Stimulated activated naive CD8-positive, alpha-beta T cell treated with anti-CD3 and anti-CD28 coated beads, Interleukin-15, Interleukin-2, amounts not matched to agents 100 ng/mL and 50 ng/mL, for 24 hours (primary cell): ENCODE results near the gene SERPINA1.
"Not testable (repeated sequence)": the region's sequence is repeated elsewhere in the genome, so short reads cannot be mapped to it uniquely, and the experiment has no call there.

Experiments
- H3K27ac Mint-ChIP-seq: one replicate; pipeline ENCODE4 v1.8.0; 2021; ENCODE audit warnings: mild to moderate bottlenecking, mixed read lengths
- H3K27me3 Mint-ChIP-seq: one replicate; pipeline ENCODE4 v1.8.0; 2021; ENCODE audit warnings: mixed read lengths
- H3K36me3 Mint-ChIP-seq: one replicate; pipeline ENCODE4 v1.8.0; 2021; ENCODE audit warnings: low read depth, mixed read lengths
- H3K4me1 Mint-ChIP-seq: one replicate; pipeline ENCODE4 v1.8.0; 2021; ENCODE audit warnings: low read depth, mixed read lengths
- H3K4me3 Mint-ChIP-seq: one replicate; pipeline ENCODE4 v1.8.0; 2021; ENCODE audit warnings: mild to moderate bottlenecking, mixed read lengths
- H3K9me3 Mint-ChIP-seq: one replicate; pipeline ENCODE4 v1.8.0; 2021; ENCODE audit warnings: mixed read lengths

The SERPINA1 gene

GRCh38 chr14:94360945-94361565 lies 27.3 kb downstream of the SERPINA1 start:
- Mint-ChIP-seq H3K36me3 (no peaks in the 10 kb centered on the region), H3K27me3 (peaks cover 36% of the 10 kb centered on the region), H3K9me3 (no peaks in the 10 kb centered on the region), H3K4me1 (no peaks in the 10 kb centered on the region), H3K27ac (no peak overlapping the region), H3K4me3 (no peak overlapping the region)

GRCh38 chr14:94357166-94357565 lies 31.2 kb downstream of the SERPINA1 start:
- H3K27ac Mint-ChIP-seq, result no peak overlapping the region

GRCh38 chr14:94356379-94357056 lies 31.9 kb downstream of the SERPINA1 start:
- H3K36me3 Mint-ChIP-seq, result no peaks in the 10 kb centered on the region
- peaks cover 42% of the 10 kb centered on the region for H3K27me3 Mint-ChIP-seq
- H3K4me1 Mint-ChIP-seq, result no peaks in the 10 kb centered on the region
- H3K4me3 Mint-ChIP-seq, result no peak overlapping the region
- no peak overlapping the region for H3K27ac Mint-ChIP-seq
- H3K9me3 Mint-ChIP-seq, result peaks cover 9% of the 10 kb centered on the region

More at GRCh38 chr14:94357166-94357565, 31.2 kb downstream of the SERPINA1 start:
- H3K9me3 Mint-ChIP-seq, result peaks cover 2% of the 10 kb centered on the region
- no peaks in the 10 kb centered on the region for H3K36me3 Mint-ChIP-seq
- H3K4me1 Mint-ChIP-seq, result no peaks in the 10 kb centered on the region
- no peak overlapping the region for H3K4me3 Mint-ChIP-seq
- H3K27me3 Mint-ChIP-seq, result peaks cover 38% of the 10 kb centered on the region

- Mint-ChIP-seq H3K9me3 (peaks cover 10% of the 10 kb centered on the region), H3K27ac (no peak overlapping the region), H3K27me3 (peaks cover 49% of the 10 kb centered on the region), H3K36me3 (no peaks in the 10 kb centered on the region), H3K4me3 (no peak overlapping the region), H3K4me1 (no peaks in the 10 kb centered on the region)
Measured at GRCh38 chr14:94355191-94355794, 33.1 kb downstream of the SERPINA1 start.

GRCh38 chr14:94354638-94355185 lies 33.7 kb downstream of the SERPINA1 start:
- Mint-ChIP-seq H3K9me3 (peaks cover 10% of the 10 kb centered on the region), H3K4me3 (no peak overlapping the region), H3K4me1 (no peaks in the 10 kb centered on the region), H3K27me3 (peaks cover 44% of the 10 kb centered on the region), H3K27ac (no peak overlapping the region), H3K36me3 (no peaks in the 10 kb centered on the region)

- not testable (repeated sequence) for H3K9me3 Mint-ChIP-seq, H3K27ac Mint-ChIP-seq, H3K4me1 Mint-ChIP-seq, H3K36me3 Mint-ChIP-seq, H3K4me3 Mint-ChIP-seq
- H3K27me3 Mint-ChIP-seq, result peaks cover 42% of the 10 kb centered on the region
Measured at GRCh38 chr14:94354190-94354589, 34.2 kb downstream of the SERPINA1 start.

- peaks cover 22% of the 10 kb centered on the region for H3K27me3 Mint-ChIP-seq
- H3K36me3 Mint-ChIP-seq, result no peaks in the 10 kb centered on the region
- H3K4me3 Mint-ChIP-seq, result no peak overlapping the region
- H3K27ac Mint-ChIP-seq, result no peak overlapping the region
- H3K4me1 Mint-ChIP-seq, result no peaks in the 10 kb centered on the region
- peaks cover 10% of the 10 kb centered on the region for H3K9me3 Mint-ChIP-seq
Measured at GRCh38 chr14:94349276-94349675, 39.1 kb downstream of the SERPINA1 start.

GRCh38 chr14:94348836-94349235 lies 39.6 kb downstream of the SERPINA1 start:
- H3K4me3 Mint-ChIP-seq, result no peak overlapping the region
- H3K9me3 Mint-ChIP-seq, result peaks cover 14% of the 10 kb centered on the region
- no peaks in the 10 kb centered on the region for H3K36me3 Mint-ChIP-seq
- no peaks in the 10 kb centered on the region for H3K4me1 Mint-ChIP-seq
- H3K27me3 Mint-ChIP-seq, result peaks cover 22% of the 10 kb centered on the region
- no peak overlapping the region for H3K27ac Mint-ChIP-seq

GRCh38 chr14:94346841-94347240 lies 41.6 kb downstream of the SERPINA1 start:
- H3K4me3 Mint-ChIP-seq, result no peak overlapping the region
- H3K27ac Mint-ChIP-seq, result peak overlapping the region; percentile 83
- peaks cover 23% of the 10 kb centered on the region for H3K27me3 Mint-ChIP-seq
- H3K9me3 Mint-ChIP-seq, result peaks cover 9% of the 10 kb centered on the region
- no peaks in the 10 kb centered on the region for H3K36me3 Mint-ChIP-seq
- peaks cover 4% of the 10 kb centered on the region for H3K4me1 Mint-ChIP-seq

- not testable (repeated sequence) for H3K4me1 Mint-ChIP-seq, H3K9me3 Mint-ChIP-seq, H3K36me3 Mint-ChIP-seq, H3K4me3 Mint-ChIP-seq
- H3K27me3 Mint-ChIP-seq, result peaks cover 23% of the 10 kb centered on the region
- peak overlapping the region; percentile 83 for H3K27ac Mint-ChIP-seq
Measured at GRCh38 chr14:94346065-94346786, 42.2 kb downstream of the SERPINA1 start.

- H3K27ac Mint-ChIP-seq, result no peak overlapping the region
- H3K27me3 Mint-ChIP-seq, result peaks cover 28% of the 10 kb centered on the region
Measured at GRCh38 chr14:94345344-94346064, 42.9 kb downstream of the SERPINA1 start.

GRCh38 chr14:94344389-94344788 lies 44.0 kb downstream of the SERPINA1 start:
- H3K27ac Mint-ChIP-seq, result no peak overlapping the region
- peaks cover 8% of the 10 kb centered on the region for H3K9me3 Mint-ChIP-seq
- no peak overlapping the region for H3K4me3 Mint-ChIP-seq

More at GRCh38 chr14:94345344-94346064, 42.9 kb downstream of the SERPINA1 start:
- H3K36me3 Mint-ChIP-seq, result no peaks in the 10 kb centered on the region
- peaks cover 9% of the 10 kb centered on the region for H3K4me1 Mint-ChIP-seq
- H3K9me3 Mint-ChIP-seq, result peaks cover 8% of the 10 kb centered on the region
- no peak overlapping the region for H3K4me3 Mint-ChIP-seq

GRCh38 chr14:94343238-94344005 lies 45.0 kb downstream of the SERPINA1 start:
- Mint-ChIP-seq H3K4me1 (peaks cover 9% of the 10 kb centered on the region), H3K27me3 (peaks cover 29% of the 10 kb centered on the region), H3K9me3 (peaks cover 8% of the 10 kb centered on the region), H3K4me3 (no peak overlapping the region), H3K36me3 (no peaks in the 10 kb centered on the region), H3K27ac (no peak overlapping the region)

More at GRCh38 chr14:94344389-94344788, 44.0 kb downstream of the SERPINA1 start:
- Mint-ChIP-seq H3K4me1 (peaks cover 9% of the 10 kb centered on the region), H3K36me3 (no peaks in the 10 kb centered on the region), H3K27me3 (peaks cover 32% of the 10 kb centered on the region)
